Loucy (cell line): ENCODE results near the gene SLC39A2.

ENCODE experiments used
- EZH2phosphoT487 ChIP-seq: fragments of 200-600 bp; IDR thresholded peaks from 2 replicates; pipeline ENCODE4 v1.6.1; 2018; ENCODE audit warnings: antibody characterized with exemption, mild to moderate bottlenecking, moderate library complexity, borderline replicate concordance
- TF ChIP-seq, protein P1 (sequence below): fragments of 200-600 bp; sonication (generic); conservative IDR thresholded peaks from 2 replicates; pipeline ENCODE4 v1.5.1; 2014; ENCODE audit warnings: mild to moderate bottlenecking, antibody characterized with exemption, low read length

DNA sequence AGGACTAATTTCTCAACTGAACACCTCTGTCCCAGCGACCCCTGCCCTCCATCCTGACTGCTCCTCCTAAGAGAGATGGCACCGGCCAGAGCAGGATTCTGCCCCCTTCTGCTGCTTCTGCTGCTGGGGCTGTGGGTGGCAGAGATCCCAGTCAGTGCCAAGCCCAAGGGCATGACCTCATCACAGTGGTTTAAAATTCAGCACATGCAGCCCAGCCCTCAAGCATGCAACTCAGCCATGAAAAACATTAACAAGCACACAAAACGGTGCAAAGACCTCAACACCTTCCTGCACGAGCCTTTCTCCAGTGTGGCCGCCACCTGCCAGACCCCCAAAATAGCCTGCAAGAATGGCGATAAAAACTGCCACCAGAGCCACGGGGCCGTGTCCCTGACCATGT, 43.8 kb downstream of the SLC39A2 start:
- TF ChIP-seq, protein P1, sequence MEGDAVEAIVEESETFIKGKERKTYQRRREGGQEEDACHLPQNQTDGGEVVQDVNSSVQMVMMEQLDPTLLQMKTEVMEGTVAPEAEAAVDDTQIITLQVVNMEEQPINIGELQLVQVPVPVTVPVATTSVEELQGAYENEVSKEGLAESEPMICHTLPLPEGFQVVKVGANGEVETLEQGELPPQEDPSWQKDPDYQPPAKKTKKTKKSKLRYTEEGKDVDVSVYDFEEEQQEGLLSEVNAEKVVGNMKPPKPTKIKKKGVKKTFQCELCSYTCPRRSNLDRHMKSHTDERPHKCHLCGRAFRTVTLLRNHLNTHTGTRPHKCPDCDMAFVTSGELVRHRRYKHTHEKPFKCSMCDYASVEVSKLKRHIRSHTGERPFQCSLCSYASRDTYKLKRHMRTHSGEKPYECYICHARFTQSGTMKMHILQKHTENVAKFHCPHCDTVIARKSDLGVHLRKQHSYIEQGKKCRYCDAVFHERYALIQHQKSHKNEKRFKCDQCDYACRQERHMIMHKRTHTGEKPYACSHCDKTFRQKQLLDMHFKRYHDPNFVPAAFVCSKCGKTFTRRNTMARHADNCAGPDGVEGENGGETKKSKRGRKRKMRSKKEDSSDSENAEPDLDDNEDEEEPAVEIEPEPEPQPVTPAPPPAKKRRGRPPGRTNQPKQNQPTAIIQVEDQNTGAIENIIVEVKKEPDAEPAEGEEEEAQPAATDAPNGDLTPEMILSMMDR, result no peak
- no peak for TF ChIP-seq EZH2phosphoT487
